ENCODE measurements around the gene PNP.
"Not testable (repeated sequence)": the region's sequence is repeated elsewhere in the genome, so short reads cannot be mapped to it uniquely, and the experiment has no call there.

PNP gene

DNA sequence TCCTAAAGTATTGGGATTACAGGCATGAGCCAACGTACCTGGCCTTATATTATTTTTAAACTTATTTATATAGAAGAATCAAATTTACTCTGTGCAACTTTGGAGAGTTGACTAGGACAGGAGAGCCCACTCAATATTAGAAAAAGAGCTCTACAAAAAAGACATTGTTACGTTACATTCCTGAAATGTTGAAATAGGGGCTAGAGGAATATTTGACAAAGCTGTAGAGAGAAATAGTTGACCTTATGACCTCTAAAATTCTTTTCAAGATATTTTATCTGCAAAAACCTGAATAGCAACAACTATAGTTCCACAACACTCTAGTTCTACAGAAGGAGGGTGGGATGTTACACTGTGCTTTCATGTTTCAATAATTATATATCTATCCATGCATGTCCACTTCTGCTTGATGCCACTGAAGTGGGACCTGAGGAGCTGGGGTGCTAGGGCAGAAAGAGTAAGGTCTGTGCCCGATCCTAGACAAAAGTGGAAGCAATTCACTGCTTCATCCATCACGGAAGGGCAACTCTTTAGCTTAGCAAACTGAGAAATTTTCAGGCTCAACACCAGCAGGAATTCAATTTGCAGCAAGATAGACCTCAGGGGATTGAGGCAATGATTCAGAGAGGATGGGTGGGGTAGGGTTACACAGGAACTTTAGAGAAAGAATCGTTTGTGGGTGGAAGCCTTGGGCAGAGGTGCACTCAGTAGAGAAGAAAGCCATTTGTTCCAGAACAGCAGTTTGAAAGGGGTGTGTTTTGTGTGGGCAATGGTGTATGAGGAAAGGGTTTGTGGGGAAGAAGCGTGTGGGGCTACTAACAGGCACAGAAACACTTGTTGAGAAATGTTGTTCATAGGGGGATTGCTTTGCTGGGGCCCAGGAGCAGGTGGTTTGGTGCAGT lies 20.1 kb downstream of the PNP start:
- no peak for DNase-seq (ENCODE audit: low read depth, low spot score)

- DNase-seq (ENCODE audit: low read depth, low spot score): no peak
Measured at GRCh38 chr14:20490563-20490962, 21.4 kb downstream of the PNP start.

DNA sequence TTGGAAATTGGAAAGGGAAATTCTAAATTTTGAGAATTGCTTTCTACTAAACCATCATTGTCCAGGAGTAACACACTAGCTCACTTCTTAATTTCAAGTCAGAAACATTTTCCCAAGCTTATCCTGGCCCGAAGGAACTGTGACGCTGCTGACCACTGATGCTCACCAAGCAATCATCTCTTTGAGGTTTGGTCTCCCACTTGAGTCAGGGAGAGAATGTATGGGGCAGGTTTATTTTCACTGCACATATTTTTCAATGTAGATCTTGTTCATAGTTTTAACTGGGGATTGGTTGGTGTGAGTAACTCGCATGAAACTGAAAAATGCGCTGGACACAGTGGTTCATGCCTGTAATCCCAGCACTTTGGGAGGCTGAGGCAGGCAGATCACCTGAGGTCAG lies 23.3 kb downstream of the PNP start:
- DNase-seq (ENCODE audit: low read depth, low spot score): no peak

- peak; percentile 53 for DNase-seq (ENCODE audit: low read depth, low spot score)
Measured at GRCh38 chr14:20493634-20494033, 24.4 kb downstream of the PNP start.

- DNase-seq (ENCODE audit: low read depth, low spot score): peak; percentile 58
Measured at GRCh38 chr14:20494935-20495766, 25.9 kb downstream of the PNP start.

DNA sequence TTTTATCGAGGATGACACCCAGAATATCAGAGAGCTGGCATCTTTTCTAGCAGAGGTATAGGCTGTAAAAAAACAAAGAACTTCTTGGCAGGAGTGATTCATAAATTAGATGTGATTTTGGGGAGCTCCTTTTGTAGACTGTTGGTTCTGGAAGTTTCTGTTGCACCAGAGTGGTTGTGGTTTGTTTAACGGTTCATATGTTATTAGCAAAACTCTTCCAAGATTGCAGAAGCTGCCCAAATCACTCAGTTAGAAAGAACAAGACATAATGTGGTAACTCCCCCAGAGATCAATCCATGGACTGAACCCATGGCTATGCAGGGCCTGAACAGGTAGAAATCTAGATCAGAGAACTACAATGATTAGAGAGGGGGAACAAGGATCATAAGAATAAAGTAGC lies 29.4 kb downstream of the PNP start:
- DNase-seq (ENCODE audit: low read depth, low spot score): no peak

- peak; percentile 74 for DNase-seq (ENCODE audit: low read depth, low spot score)
Measured at GRCh38 chr14:20499108-20499507, 29.9 kb downstream of the PNP start.

DNA sequence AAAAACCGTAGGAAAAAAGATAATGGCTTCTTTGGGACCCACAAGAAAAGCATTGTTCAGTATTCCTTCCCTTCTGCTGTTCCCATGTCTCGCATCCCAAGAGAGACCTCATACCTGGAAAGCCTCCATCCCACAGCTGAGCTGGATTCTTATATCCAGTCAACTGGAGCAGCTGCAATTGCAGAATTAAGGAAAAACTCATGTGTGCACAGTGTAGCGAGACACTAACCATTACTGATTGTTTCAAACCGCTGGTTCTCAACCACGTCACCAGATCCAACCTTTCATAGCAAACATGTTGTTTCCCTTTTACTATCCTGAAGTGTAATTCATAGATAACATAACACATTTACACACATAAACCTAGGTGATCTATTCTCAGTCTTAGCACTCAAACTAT lies 30.7 kb downstream of the PNP start:
- no peak for DNase-seq (ENCODE audit: low read depth, low spot score)

- no peak for DNase-seq (ENCODE audit: low read depth, low spot score)
Measured at GRCh38 chr14:20501346-20501745, 32.1 kb downstream of the PNP start.

GRCh38 chr14:20503898-20504297 lies 34.7 kb downstream of the PNP start:
- no peak for DNase-seq (ENCODE audit: low read depth, low spot score)

DNA sequence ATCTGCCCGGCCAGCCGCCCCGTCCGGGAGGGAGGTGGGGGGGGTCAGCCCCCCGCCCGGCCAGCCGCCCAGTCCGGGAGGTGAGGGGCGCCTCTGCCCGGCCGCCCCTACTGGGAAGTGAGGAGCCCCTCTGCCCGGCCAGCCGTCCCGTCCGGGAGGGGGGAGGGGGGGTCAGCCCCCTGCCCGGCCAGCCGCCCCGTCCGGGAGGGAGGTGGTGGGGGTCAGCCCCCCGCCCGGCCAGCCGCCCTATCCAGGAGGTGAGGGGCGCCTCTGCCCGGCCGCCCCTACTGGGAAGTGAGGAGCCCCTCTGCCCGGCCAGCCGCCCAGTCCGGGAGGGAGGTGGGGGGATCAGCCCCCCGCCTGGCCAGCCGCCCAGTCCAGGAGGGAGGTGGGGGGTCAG lies 37.1 kb downstream of the PNP start:
- DNase-seq (ENCODE audit: low read depth, low spot score): not testable (repeated sequence)

- not testable (repeated sequence) for DNase-seq (ENCODE audit: low read depth, low spot score)
Measured at GRCh38 chr14:20506752-20507151, 37.5 kb downstream of the PNP start.

DNA sequence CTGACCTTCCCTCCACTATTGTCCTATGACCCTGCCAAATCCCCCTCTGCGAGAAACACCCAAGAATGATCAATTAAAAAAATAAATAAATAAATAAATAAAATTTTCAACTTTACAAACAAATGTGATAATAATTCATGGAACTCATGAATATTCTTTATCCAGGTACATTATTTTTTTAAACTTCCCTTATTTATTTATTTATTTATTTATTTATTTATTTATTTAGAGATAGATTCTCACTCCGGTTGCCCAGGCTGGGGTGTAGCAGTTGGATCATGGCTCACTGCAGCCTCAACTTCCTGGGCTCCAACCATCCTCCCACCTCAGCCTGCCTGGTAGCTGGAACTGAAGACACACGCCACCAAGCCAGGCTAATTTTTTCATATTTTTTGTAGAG lies 38.3 kb downstream of the PNP start:
- DNase-seq (ENCODE audit: low read depth, low spot score): not testable (repeated sequence)

GRCh38 chr14:20508367-20508766 lies 39.2 kb downstream of the PNP start:
- DNase-seq (ENCODE audit: low read depth, low spot score): no peak

GRCh38 chr14:20512177-20512905 lies 43.1 kb downstream of the PNP start:
- no peak for DNase-seq (ENCODE audit: low read depth, low spot score)

GRCh38 chr14:20515846-20516245 lies 46.6 kb downstream of the PNP start:
- no peak for DNase-seq (ENCODE audit: low read depth, low spot score)

GRCh38 chr14:20516921-20517320 lies 47.7 kb downstream of the PNP start:
- DNase-seq (ENCODE audit: low read depth, low spot score): no peak

- no peak for DNase-seq (ENCODE audit: low read depth, low spot score)
Measured at GRCh38 chr14:20522332-20522731, 53.1 kb downstream of the PNP start.

DNA sequence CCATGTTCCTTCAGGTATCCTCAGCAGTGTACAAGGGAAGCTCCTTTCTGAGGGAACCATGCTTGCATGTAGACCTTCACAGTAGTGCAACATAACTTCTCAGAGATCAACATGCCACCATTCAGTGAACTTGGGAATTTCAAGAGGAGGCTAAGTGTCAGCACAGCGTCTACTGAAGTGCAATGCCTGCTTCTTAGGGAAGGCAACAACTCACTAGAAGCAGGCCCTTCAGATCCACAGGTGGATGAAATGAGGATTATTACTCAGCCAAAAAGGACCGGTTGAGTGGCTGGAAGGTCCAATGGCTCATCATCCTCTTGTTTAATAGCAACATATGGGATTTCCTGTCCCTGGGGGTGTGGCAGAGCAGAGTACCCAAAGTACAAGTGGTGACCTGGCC lies 54.8 kb downstream of the PNP start:
- DNase-seq (ENCODE audit: low read depth, low spot score): no peak

All from ELF-1 (cell line).